ENCODE data around the gene WTAP.
A peak's percentile ranks its signal among the peaks of the same experiment; 100 is the strongest.
"Not testable (repeated sequence)": the region's sequence is repeated elsewhere in the genome, so short reads cannot be mapped to it uniquely, and the experiment has no call there.

Gene WTAP

GRCh38 chr6:159727717-159728445 is 575 bp downstream of the WTAP start:
- Histone ChIP-seq H3K79me2 (ENCODE audit: control insufficient read depth, insufficient read depth, low read length, unreplicated experiment) (peaks cover 89% of the 10 kb centered on the region), H3K36me3 (ENCODE audit: insufficient read depth, low read length) (peaks cover 4% of the 10 kb centered on the region; the same call in 1 of the 2 replicates), H3K4me1 (ENCODE audit: control insufficient read depth, insufficient read depth, low read length, unreplicated experiment) (peaks cover 18% of the 10 kb centered on the region), H3K27ac (ENCODE audit: low read depth, low read length) (peak overlapping the region; percentile 87), H2AFZ (ENCODE audit: low read length, unreplicated experiment) (no peak overlapping the region), H3K27me3 (ENCODE audit: insufficient read depth, low read length) (no peaks in the 10 kb centered on the region), H3K4me3 (ENCODE audit: low read depth, low read length) (peak overlapping the region; percentile 93)

GRCh38 chr6:159728531-159728964 is 1.2 kb downstream of the WTAP start:
- H2AFZ ChIP-seq (ENCODE audit: low read length, unreplicated experiment) = no peak overlapping the region
- peaks cover 4% of the 10 kb centered on the region; the same call in 1 of the 2 replicates for H3K36me3 ChIP-seq (ENCODE audit: insufficient read depth, low read length)
- H3K27me3 ChIP-seq (ENCODE audit: insufficient read depth, low read length) = no peaks in the 10 kb centered on the region
- peak overlapping the region; percentile 87 for H3K27ac ChIP-seq (ENCODE audit: low read depth, low read length)
- H3K79me2 ChIP-seq (ENCODE audit: control insufficient read depth, insufficient read depth, low read length, unreplicated experiment) = peaks cover 89% of the 10 kb centered on the region
- peak overlapping the region; percentile 93 for H3K4me3 ChIP-seq (ENCODE audit: low read depth, low read length)
- peaks cover 18% of the 10 kb centered on the region for H3K4me1 ChIP-seq (ENCODE audit: control insufficient read depth, insufficient read depth, low read length, unreplicated experiment)

DNA sequence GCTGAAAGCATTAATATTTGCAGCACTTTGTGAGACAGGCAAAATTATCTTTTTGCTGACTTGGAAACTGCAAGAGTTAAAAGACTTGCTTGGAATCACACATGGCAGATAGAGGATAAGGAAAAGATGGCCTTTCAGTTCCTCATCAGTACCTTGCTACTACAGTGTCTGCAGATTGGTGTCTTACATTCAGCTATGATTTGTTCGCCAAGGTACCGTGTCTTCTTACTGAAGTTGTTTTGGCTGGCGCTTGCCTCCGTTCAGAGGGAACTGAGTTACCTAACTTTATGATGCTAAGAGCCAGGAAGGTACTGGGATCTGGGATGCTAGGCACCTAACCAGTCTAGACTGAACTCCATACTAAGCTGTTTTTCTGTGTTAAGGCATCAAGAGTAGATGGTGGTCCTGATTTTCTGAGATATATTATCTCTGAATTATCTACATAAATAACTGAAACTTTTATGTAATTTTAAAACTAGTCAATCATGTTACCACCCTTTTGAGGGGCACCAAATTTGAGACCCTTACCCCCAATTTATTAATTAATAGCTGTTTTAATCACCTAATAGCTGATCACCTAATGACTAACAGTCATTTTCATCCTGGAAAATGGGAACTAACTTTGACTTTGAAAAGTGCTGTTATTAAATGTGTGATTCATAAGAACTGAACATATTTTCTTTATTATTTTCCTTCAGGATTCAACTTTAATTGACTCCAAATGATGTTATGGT is 2.5 kb downstream of the WTAP start:
- Histone ChIP-seq H2AFZ (ENCODE audit: low read length, unreplicated experiment) (no peak overlapping the region), H3K4me3 (ENCODE audit: low read depth, low read length) (peak overlapping the region; percentile 93), H3K27me3 (ENCODE audit: insufficient read depth, low read length) (no peaks in the 10 kb centered on the region), H3K27ac (ENCODE audit: low read depth, low read length) (peak overlapping the region; percentile 87; the same call in 1 of the 2 replicates), H3K79me2 (ENCODE audit: control insufficient read depth, insufficient read depth, low read length, unreplicated experiment) (peaks cover 93% of the 10 kb centered on the region), H3K36me3 (ENCODE audit: insufficient read depth, low read length) (peaks cover 4% of the 10 kb centered on the region; the same call in 1 of the 2 replicates), H3K4me1 (ENCODE audit: control insufficient read depth, insufficient read depth, low read length, unreplicated experiment) (peaks cover 16% of the 10 kb centered on the region)

- Histone ChIP-seq H3K79me2 (ENCODE audit: control insufficient read depth, insufficient read depth, low read length, unreplicated experiment) (peaks cover 95% of the 10 kb centered on the region), H3K36me3 (ENCODE audit: insufficient read depth, low read length) (peaks cover 4% of the 10 kb centered on the region; the same call in 1 of the 2 replicates), H2AFZ (ENCODE audit: low read length, unreplicated experiment) (no peak overlapping the region), H3K4me3 (ENCODE audit: low read depth, low read length) (peak overlapping the region; percentile 93), H3K4me1 (ENCODE audit: control insufficient read depth, insufficient read depth, low read length, unreplicated experiment) (peaks cover 16% of the 10 kb centered on the region), H3K27ac (ENCODE audit: low read depth, low read length) (no peak overlapping the region), H3K27me3 (ENCODE audit: insufficient read depth, low read length) (no peaks in the 10 kb centered on the region)
These were observed 3.0 kb downstream of the WTAP start for GRCh38 chr6:159730332-159730676.

DNA sequence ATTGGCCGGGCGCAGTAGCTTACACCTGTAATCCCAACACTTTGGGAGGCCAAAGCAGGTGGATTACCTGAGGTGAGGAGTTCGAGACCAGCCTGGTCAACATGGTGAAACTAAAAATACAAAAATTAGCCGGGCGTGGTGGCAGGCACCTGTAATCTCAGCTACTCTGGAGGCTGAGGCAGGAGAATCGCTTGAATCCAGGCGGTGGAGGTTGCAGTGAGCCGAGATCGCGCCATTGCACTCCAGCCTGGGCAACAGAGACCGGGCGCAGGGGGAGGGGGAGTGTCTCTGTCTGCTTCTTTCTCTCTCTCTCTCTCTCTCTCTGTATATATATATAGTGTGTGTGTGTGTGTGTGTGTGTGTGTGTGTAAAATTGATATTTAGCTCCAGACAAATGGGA is 5.2 kb downstream of the WTAP start:
- not testable (repeated sequence) for H3K4me3 ChIP-seq (ENCODE audit: low read depth, low read length); H2AFZ ChIP-seq (ENCODE audit: low read length, unreplicated experiment); H3K27ac ChIP-seq (ENCODE audit: low read depth, low read length); H3K27me3 ChIP-seq (ENCODE audit: insufficient read depth, low read length); H3K36me3 ChIP-seq (ENCODE audit: insufficient read depth, low read length)
- Histone ChIP-seq H3K79me2 (ENCODE audit: control insufficient read depth, insufficient read depth, low read length, unreplicated experiment) (peaks cover 97% of the 10 kb centered on the region), H3K4me1 (ENCODE audit: control insufficient read depth, insufficient read depth, low read length, unreplicated experiment) (peaks cover 12% of the 10 kb centered on the region)

DNA sequence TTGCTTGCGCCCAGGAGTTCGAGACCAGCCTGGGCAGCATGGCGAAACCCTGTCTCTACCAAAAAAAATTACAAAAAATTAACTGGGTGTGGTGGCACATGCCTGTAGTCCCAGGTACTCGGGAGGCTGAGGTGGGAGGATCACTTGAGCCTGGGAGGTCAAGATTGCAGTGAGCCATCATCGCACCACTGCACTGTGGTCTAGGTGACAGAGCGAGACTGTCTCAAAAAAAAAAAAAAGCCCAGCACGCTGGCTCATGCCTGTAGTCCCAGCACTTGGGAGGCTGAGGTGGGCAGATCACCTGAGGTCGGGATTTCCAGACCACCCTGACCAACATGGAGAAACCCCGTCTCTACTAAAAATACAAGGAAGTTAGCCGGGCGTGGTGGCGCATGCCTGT is 6.1 kb downstream of the WTAP start:
- H3K36me3 ChIP-seq (ENCODE audit: insufficient read depth, low read length); H2AFZ ChIP-seq (ENCODE audit: low read length, unreplicated experiment); H3K27ac ChIP-seq (ENCODE audit: low read depth, low read length); H3K27me3 ChIP-seq (ENCODE audit: insufficient read depth, low read length); H3K4me3 ChIP-seq (ENCODE audit: low read depth, low read length): not testable (repeated sequence)
- H3K79me2 ChIP-seq (ENCODE audit: control insufficient read depth, insufficient read depth, low read length, unreplicated experiment) = peaks cover 97% of the 10 kb centered on the region
- peaks cover 17% of the 10 kb centered on the region for H3K4me1 ChIP-seq (ENCODE audit: control insufficient read depth, insufficient read depth, low read length, unreplicated experiment)

GRCh38 chr6:159736908-159737307 is 9.6 kb downstream of the WTAP start:
- Histone ChIP-seq H3K27ac (ENCODE audit: low read depth, low read length) (no peak overlapping the region), H3K27me3 (ENCODE audit: insufficient read depth, low read length) (no peaks in the 10 kb centered on the region), H3K79me2 (ENCODE audit: control insufficient read depth, insufficient read depth, low read length, unreplicated experiment) (peaks cover 89% of the 10 kb centered on the region), H3K36me3 (ENCODE audit: insufficient read depth, low read length) (peaks cover 13% of the 10 kb centered on the region), H2AFZ (ENCODE audit: low read length, unreplicated experiment) (no peak overlapping the region), H3K4me3 (ENCODE audit: low read depth, low read length) (no peak overlapping the region), H3K4me1 (ENCODE audit: control insufficient read depth, insufficient read depth, low read length, unreplicated experiment) (peaks cover 7% of the 10 kb centered on the region)

DNA sequence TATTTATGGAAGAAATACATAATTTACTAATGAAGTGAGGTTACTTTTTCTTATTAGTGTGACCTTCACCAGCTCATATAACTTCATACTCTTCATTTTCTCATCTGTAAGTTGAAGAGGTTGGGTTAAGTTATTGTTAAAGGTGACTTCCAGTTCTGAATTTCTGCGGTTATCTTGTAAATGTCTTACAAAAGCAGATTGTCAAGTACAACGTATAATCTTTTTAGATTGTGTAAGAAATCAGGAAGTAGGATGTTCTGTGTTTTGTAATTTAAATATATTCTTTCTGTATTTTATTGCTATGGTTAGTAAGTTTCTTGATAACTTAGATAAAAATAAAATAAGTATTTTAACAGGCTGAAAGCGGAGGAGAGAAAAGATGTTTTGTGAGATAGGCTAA is 12.0 kb downstream of the WTAP start:
- peaks cover 7% of the 10 kb centered on the region for H3K4me1 ChIP-seq (ENCODE audit: control insufficient read depth, insufficient read depth, low read length, unreplicated experiment)
- H3K27ac ChIP-seq (ENCODE audit: low read depth, low read length) = no peak overlapping the region
- H3K4me3 ChIP-seq (ENCODE audit: low read depth, low read length) = no peak overlapping the region
- peaks cover 75% of the 10 kb centered on the region for H3K79me2 ChIP-seq (ENCODE audit: control insufficient read depth, insufficient read depth, low read length, unreplicated experiment)
- H3K27me3 ChIP-seq (ENCODE audit: insufficient read depth, low read length) = no peaks in the 10 kb centered on the region
- no peak overlapping the region for H2AFZ ChIP-seq (ENCODE audit: low read length, unreplicated experiment)
- peaks cover 22% of the 10 kb centered on the region for H3K36me3 ChIP-seq (ENCODE audit: insufficient read depth, low read length)

GRCh38 chr6:159742165-159742564 is 14.9 kb downstream of the WTAP start:
- peaks cover 48% of the 10 kb centered on the region for H3K36me3 ChIP-seq (ENCODE audit: insufficient read depth, low read length)
- no peak overlapping the region for H3K27ac ChIP-seq (ENCODE audit: low read depth, low read length)
- no peak overlapping the region for H3K4me3 ChIP-seq (ENCODE audit: low read depth, low read length)
- no peaks in the 10 kb centered on the region for H3K27me3 ChIP-seq (ENCODE audit: insufficient read depth, low read length)
- H3K4me1 ChIP-seq (ENCODE audit: control insufficient read depth, insufficient read depth, low read length, unreplicated experiment) = peaks cover 7% of the 10 kb centered on the region
- H3K79me2 ChIP-seq (ENCODE audit: control insufficient read depth, insufficient read depth, low read length, unreplicated experiment) = peaks cover 71% of the 10 kb centered on the region
- no peak overlapping the region for H2AFZ ChIP-seq (ENCODE audit: low read length, unreplicated experiment)

GRCh38 chr6:159745081-159745480 is 17.8 kb downstream of the WTAP start:
- Histone ChIP-seq H3K4me1 (ENCODE audit: control insufficient read depth, insufficient read depth, low read length, unreplicated experiment) (no peaks in the 10 kb centered on the region), H3K4me3 (ENCODE audit: low read depth, low read length) (no peak overlapping the region), H3K27ac (ENCODE audit: low read depth, low read length) (no peak overlapping the region), H3K79me2 (ENCODE audit: control insufficient read depth, insufficient read depth, low read length, unreplicated experiment) (peaks cover 54% of the 10 kb centered on the region), H3K27me3 (ENCODE audit: insufficient read depth, low read length) (no peaks in the 10 kb centered on the region), H2AFZ (ENCODE audit: low read length, unreplicated experiment) (no peak overlapping the region), H3K36me3 (ENCODE audit: insufficient read depth, low read length) (peaks cover 62% of the 10 kb centered on the region)

GRCh38 chr6:159746759-159747158 is 19.5 kb downstream of the WTAP start:
- peaks cover 58% of the 10 kb centered on the region for H3K36me3 ChIP-seq (ENCODE audit: insufficient read depth, low read length)
- H3K79me2 ChIP-seq (ENCODE audit: control insufficient read depth, insufficient read depth, low read length, unreplicated experiment) = peaks cover 39% of the 10 kb centered on the region

More at GRCh38 chr6:159746759-159747158, 19.5 kb downstream of the WTAP start:
- H2AFZ ChIP-seq (ENCODE audit: low read length, unreplicated experiment) = no peak overlapping the region
- no peak overlapping the region for H3K27ac ChIP-seq (ENCODE audit: low read depth, low read length)
- no peaks in the 10 kb centered on the region for H3K4me1 ChIP-seq (ENCODE audit: control insufficient read depth, insufficient read depth, low read length, unreplicated experiment)
- H3K27me3 ChIP-seq (ENCODE audit: insufficient read depth, low read length) = no peaks in the 10 kb centered on the region
- no peak overlapping the region for H3K4me3 ChIP-seq (ENCODE audit: low read depth, low read length)
